Suprapubic skin (tissue), 4 donors: ENCODE data around the gene MAPRE2. TPM values are rescaled to one million over a fixed set of nuclear protein-coding genes. Genes with fewer than 3 reads are reported as not detected.

Experiments
- DNase-seq, 2 donors: peaks; one replicate each; pipeline ENCODE4 v3.0.0-alpha.2; 2019; ENCODE audit warnings: low spot score in 2 of 2
- H3K27ac ChIP-seq: fragments of 200-600 bp; sonication (generic); one replicate; pipeline ENCODE4 v1.5.1; 2019
- H3K27me3 ChIP-seq: fragments of 200-600 bp; sonication (generic); one replicate; pipeline ENCODE4 v1.5.1; 2019
- H3K36me3 ChIP-seq: fragments of 200-600 bp; sonication (generic); one replicate; pipeline ENCODE4 v1.5.1; 2019
- H3K4me1 ChIP-seq: fragments of 200-600 bp; sonication (generic); one replicate; pipeline ENCODE4 v1.5.1; 2019
- H3K4me3 ChIP-seq: fragments of 200-600 bp; sonication (generic); one replicate; pipeline ENCODE4 v1.5.1; 2019; ENCODE audit warnings: mild to moderate bottlenecking
- H3K9me3 ChIP-seq: fragments of 200-600 bp; sonication (generic); one replicate; pipeline ENCODE4 v1.5.1; 2019
- CTCF ChIP-seq, 2 donors: fragments of 200-600 bp in 1 of 2; fragments of 450-650 bp in 1 of 2; sonication (generic) in 1 of 2; IDR thresholded peaks; one replicate each; pipeline ENCODE4 v1.5.1; 2016 to 2019; ENCODE audit warnings: antibody characterized with exemption in 2 of 2, mild to moderate bottlenecking in 1 of 2, moderate library complexity in 1 of 2
- EP300 ChIP-seq: sonication (generic); formaldehyde crosslinking; IDR thresholded peaks from one replicate; pipeline ENCODE4 v1.6.1; 2017; ENCODE audit warnings: antibody characterized with exemption
- POLR2A ChIP-seq, 2 donors: fragments of 450-650 bp; IDR thresholded peaks; one replicate each; pipeline ENCODE4 v1.6.1; 2017; ENCODE audit warnings: antibody characterized with exemption in 2 of 2, mild to moderate bottlenecking in 2 of 2, moderate library complexity in 2 of 2
- POLR2AphosphoS5 ChIP-seq, 3 donors: sonication (generic); formaldehyde crosslinking; IDR thresholded peaks; one replicate each; pipeline ENCODE4 v1.6.1; 2017; ENCODE audit warnings: antibody characterized with exemption in 3 of 3
- WGBS: methylation state at CpG from one replicate; pipeline ENCODE4 v1.1.5; 2018; 5-methylcytosine and 5-hydroxymethylcytosine counted together
- total RNA-seq, 4 donors: library from RNA; depleted of rRNA; stranded (reverse); fragments of >200 nt; gene quantifications; one replicate each; pipeline ENCODE4 v1.1.0, GENCODE V29; 2016

MAPRE2 gene
- total RNA-seq, 4 donors from 2014 or later = 29.9 to 51.2 (median 37.2) TPM

GRCh38 chr18:35186291-35187034 is 145.2 kb downstream of the MAPRE2 start:
- no peak for TF ChIP-seq CTCF (IDR thresholded peaks at IDR 0.05)
- TF ChIP-seq POLR2A (IDR thresholded peaks at IDR 0.05) = no peak
- TF ChIP-seq POLR2AphosphoS5 (IDR thresholded peaks at IDR 0.05) = no peak
- TF ChIP-seq EP300 = no peak
- Histone ChIP-seq H3K9me3 (no peaks in the 10 kb centered on the region), H3K36me3 (no peaks in the 10 kb centered on the region), H3K4me3 (no peak overlapping the region), H3K27ac (no peak overlapping the region), H3K27me3 (no peaks in the 10 kb centered on the region), H3K4me1 (no peaks in the 10 kb centered on the region)
- 55% methylated on average over 6 of the region's 6 CpGs for WGBS
- no peak for DNase-seq

GRCh38 chr18:35189510-35189909 is 148.3 kb downstream of the MAPRE2 start:
- H3K9me3 ChIP-seq = no peaks in the 10 kb centered on the region
- no peak overlapping the region for H3K4me3 ChIP-seq
- WGBS = 45% methylated on average over 1 of the region's 1 CpG
- no peaks in the 10 kb centered on the region for H3K27me3 ChIP-seq
- H3K27ac ChIP-seq = no peak overlapping the region
- DNase-seq = no peak
- no peak for TF ChIP-seq POLR2AphosphoS5 (IDR thresholded peaks at IDR 0.05)
- TF ChIP-seq CTCF (IDR thresholded peaks at IDR 0.05) = no peak
- TF ChIP-seq POLR2A (IDR thresholded peaks at IDR 0.05) = no peak
- TF ChIP-seq EP300 = no peak
- no peaks in the 10 kb centered on the region for H3K36me3 ChIP-seq
- no peaks in the 10 kb centered on the region for H3K4me1 ChIP-seq

- no peak for DNase-seq
- Histone ChIP-seq H3K9me3 (no peaks in the 10 kb centered on the region), H3K36me3 (no peaks in the 10 kb centered on the region), H3K4me1 (no peaks in the 10 kb centered on the region), H3K4me3 (no peak overlapping the region), H3K27ac (no peak overlapping the region), H3K27me3 (no peaks in the 10 kb centered on the region)
- TF ChIP-seq POLR2AphosphoS5 (IDR thresholded peaks at IDR 0.05) = no peak
- no peak for TF ChIP-seq CTCF (IDR thresholded peaks at IDR 0.05)
- no peak for TF ChIP-seq POLR2A (IDR thresholded peaks at IDR 0.05)
- TF ChIP-seq EP300 = no peak
- 70% methylated on average over 4 of the region's 4 CpGs for WGBS
These were observed 149.9 kb downstream of the MAPRE2 start for GRCh38 chr18:35190948-35191697.

GRCh38 chr18:35191698-35192025 is 150.4 kb downstream of the MAPRE2 start:
- Histone ChIP-seq H3K27me3 (no peaks in the 10 kb centered on the region), H3K9me3 (no peaks in the 10 kb centered on the region), H3K27ac (no peak overlapping the region), H3K36me3 (no peaks in the 10 kb centered on the region), H3K4me3 (no peak overlapping the region), H3K4me1 (no peaks in the 10 kb centered on the region)
- 82% methylated on average over 5 of the region's 5 CpGs for WGBS
- TF ChIP-seq POLR2AphosphoS5 (IDR thresholded peaks at IDR 0.05) = no peak
- no peak for TF ChIP-seq EP300
- no peak for TF ChIP-seq POLR2A (IDR thresholded peaks at IDR 0.05)
- no peak for TF ChIP-seq CTCF (IDR thresholded peaks at IDR 0.05)
- no peak for DNase-seq

GRCh38 chr18:35192415-35192814 is 151.2 kb downstream of the MAPRE2 start:
- no peaks in the 10 kb centered on the region for H3K9me3 ChIP-seq
- no peaks in the 10 kb centered on the region for H3K4me1 ChIP-seq
- no peak overlapping the region for H3K27ac ChIP-seq
- DNase-seq = no peak
- no peak overlapping the region for H3K4me3 ChIP-seq
- no peaks in the 10 kb centered on the region for H3K27me3 ChIP-seq
- 96% methylated on average over 4 of the region's 4 CpGs for WGBS
- TF ChIP-seq POLR2AphosphoS5 (IDR thresholded peaks at IDR 0.05) (no peak), POLR2A (IDR thresholded peaks at IDR 0.05) (no peak), EP300 (no peak), CTCF (IDR thresholded peaks at IDR 0.05) (no peak)
- H3K36me3 ChIP-seq = no peaks in the 10 kb centered on the region
